IMR-90 (cell line): Measurements from ENCODE around the gene KLHL29. TPM values are rescaled to one million over a fixed set of nuclear protein-coding genes. Genes with fewer than 3 reads are reported as not detected.

Source experiments
- ATAC-seq: fragments of 200-7000 bp; cut with Tn5 transposase; 2 replicates; pipeline ENCODE4 v1.9.1; 2020; ENCODE audit warnings: low read depth, mild to moderate bottlenecking, moderate library complexity
- BruUV-seq: library from RNA; stranded (reverse); fragments of 400-500 nt; replicated peaks from 2 replicates; lab custom pipeline; 2021; lab: Mats Ljungman, UMichigan
- CTCF ChIA-PET: fragments of 300-600 bp; formaldehyde crosslinking; extraction: SDS; loops from one replicate; lab custom pipeline; 2021; ENCODE audit warnings: antibody characterized with exemption; lab: Yijun Ruan, JAX
- POLR2A ChIA-PET: fragments of 300-600 bp; sonication (Branson Sonifier 250); formaldehyde crosslinking; loops from one replicate; lab custom pipeline; 2022; ENCODE audit warnings: antibody characterized with exemption; ENCODE audit not compliant: unreplicated experiment; lab: Charles Lee
- DNase-seq: peaks from one replicate; pipeline ENCODE4 v3.0.0; 2013
- H2AFZ ChIP-seq: replicated peaks from 2 replicates; pipeline ENCODE3; 2013; ENCODE audit warnings: low read length, mild to moderate bottlenecking; ENCODE audit not compliant: poor library complexity
- H2AK5ac ChIP-seq: 2 replicates; pipeline ENCODE4 v1.6.1; 2013; ENCODE audit warnings: low read depth, low read length, inconsistent platforms
- H2AK9ac ChIP-seq: replicated peaks from 2 replicates; pipeline ENCODE3; 2013; ENCODE audit warnings: mild to moderate bottlenecking, low read depth, low read length, moderate library complexity; ENCODE audit not compliant: poor library complexity
- H2BK120ac ChIP-seq: 2 replicates; pipeline ENCODE4 v1.6.1; 2013; ENCODE audit warnings: low read depth, low read length, inconsistent platforms
- H2BK15ac ChIP-seq: 3 replicates; pipeline ENCODE4 v1.6.1; 2013; ENCODE audit warnings: low read depth, low read length, inconsistent platforms
- H2BK20ac ChIP-seq: 2 replicates; pipeline ENCODE4 v1.6.1; 2013; ENCODE audit warnings: low read depth, mild to moderate bottlenecking, inconsistent platforms, low read length, moderate library complexity
- H2BK5ac ChIP-seq: 2 replicates; pipeline ENCODE4 v1.6.1; 2013; ENCODE audit warnings: mild to moderate bottlenecking, low read depth, low read length, inconsistent platforms; ENCODE audit not compliant: poor library complexity, severe bottlenecking
- H3K14ac ChIP-seq: replicated peaks from 2 replicates; pipeline ENCODE4 v1.6.1; 2013; ENCODE audit warnings: low read depth, low read length, inconsistent platforms
- H3K18ac ChIP-seq: 2 replicates; pipeline ENCODE4 v1.6.1; 2013; ENCODE audit warnings: low read depth, low read length, control low read depth
- H3K23ac ChIP-seq: 2 replicates; pipeline ENCODE4 v1.6.1; 2013; ENCODE audit warnings: low read depth, low read length, inconsistent platforms
- H3K27ac ChIP-seq: 2 replicates; pipeline ENCODE4 v1.5.1; 2013; ENCODE audit warnings: mild to moderate bottlenecking, control low read depth, low read length; ENCODE audit not compliant: insufficient read depth
- H3K27me3 ChIP-seq: 2 replicates; pipeline ENCODE4 v1.6.1; 2013; ENCODE audit warnings: low read length; ENCODE audit not compliant: control insufficient read depth, insufficient read depth
- H3K36me3 ChIP-seq: 2 replicates; pipeline ENCODE4 v1.6.1; 2013; ENCODE audit warnings: low read length, mixed read lengths; ENCODE audit not compliant: control insufficient read depth, insufficient read depth
- H3K4ac ChIP-seq: 2 replicates; pipeline ENCODE4 v1.6.1; 2013; ENCODE audit warnings: low read depth, low read length, inconsistent platforms
- H3K4me1 ChIP-seq: 2 replicates; pipeline ENCODE4 v1.6.1; 2013; ENCODE audit warnings: low read length, mixed read lengths; ENCODE audit not compliant: control insufficient read depth, insufficient read depth
- H3K4me2 ChIP-seq: 2 replicates; pipeline ENCODE4 v1.6.1; 2013; ENCODE audit warnings: low read depth, mild to moderate bottlenecking, control low read depth, low read length, moderate library complexity
- H3K4me3 ChIP-seq: 2 replicates; pipeline ENCODE4 v1.5.1; 2013; ENCODE audit warnings: low read depth, mild to moderate bottlenecking, control low read depth, low read length, moderate library complexity; ENCODE audit not compliant: insufficient read depth
- H3K56ac ChIP-seq: 2 replicates; pipeline ENCODE4 v1.6.1; 2013; ENCODE audit warnings: low read length, inconsistent platforms; ENCODE audit not compliant: insufficient read depth; ENCODE audit errors: extremely low read depth
- H3K79me1 ChIP-seq, 2 experiments: 2 replicates each; pipeline ENCODE4 v1.6.1; 2013; ENCODE audit warnings: low read length in 2 of 2, inconsistent platforms in 1 of 2, low read depth in 1 of 2
- H3K9ac ChIP-seq: 2 replicates; pipeline ENCODE4 v1.6.1; 2013; ENCODE audit warnings: low read depth, low read length, control low read depth
- H3K9me1 ChIP-seq: 2 replicates; pipeline ENCODE4 v1.6.1; 2013; ENCODE audit warnings: low read length, inconsistent platforms; ENCODE audit not compliant: insufficient read depth
- H3K9me3 ChIP-seq: 2 replicates; pipeline ENCODE4 v1.6.1; 2013; ENCODE audit warnings: low read length; ENCODE audit not compliant: control insufficient read depth, insufficient read depth
- H4K20me1 ChIP-seq: 2 replicates; pipeline ENCODE4 v1.6.1; 2013; ENCODE audit warnings: low read length, inconsistent platforms; ENCODE audit not compliant: insufficient read depth
- H4K5ac ChIP-seq: 2 replicates; pipeline ENCODE4 v1.6.1; 2013; ENCODE audit warnings: mild to moderate bottlenecking, low read depth, low read length, control low read depth
- H4K8ac ChIP-seq, 2 experiments: 2 replicates each; pipeline ENCODE4 v1.6.1; 2013; ENCODE audit warnings: low read depth in 2 of 2, low read length in 2 of 2, control low read depth in 1 of 2, inconsistent platforms in 1 of 2
- H4K91ac ChIP-seq: 2 replicates; pipeline ENCODE4 v1.6.1; 2013; ENCODE audit warnings: low read depth, low read length, inconsistent platforms; ENCODE audit not compliant: insufficient read depth
- BHLHE40 ChIP-seq: fragments of 150-350 bp; IDR thresholded peaks from 2 replicates; pipeline ENCODE4 v1.6.1; 2016; ENCODE audit warnings: mild to moderate bottlenecking, low read depth, low read length
- CEBPB ChIP-seq: IDR thresholded peaks from 2 replicates; pipeline ENCODE4 v1.6.1; 2012; ENCODE audit warnings: low read depth, low read length, improper control_type of control experiment
- CHD1 ChIP-seq: IDR thresholded peaks from 2 replicates; pipeline ENCODE4 v1.6.1; 2012; ENCODE audit warnings: low read depth, low read length, improper control_type of control experiment
- FOS ChIP-seq: fragments of 150-350 bp; IDR thresholded peaks from 2 replicates; pipeline ENCODE4 v1.6.1; 2016; ENCODE audit warnings: low read depth, low read length
- MAFK ChIP-seq: IDR thresholded peaks from 2 replicates; pipeline ENCODE4 v1.6.1; 2012; ENCODE audit warnings: low read depth, low read length, improper control_type of control experiment
- MAZ ChIP-seq: IDR thresholded peaks from 2 replicates; pipeline ENCODE4 v1.6.1; 2012; ENCODE audit warnings: low read depth, mild to moderate bottlenecking, low read length, improper control_type of control experiment, moderate library complexity, borderline replicate concordance
- MXI1 ChIP-seq: IDR thresholded peaks from 2 replicates; pipeline ENCODE4 v1.6.1; 2012; ENCODE audit warnings: low read depth, mild to moderate bottlenecking, low read length, moderate library complexity, borderline replicate concordance
- NFE2L2 ChIP-seq: fragments of 150-350 bp; IDR thresholded peaks from 2 replicates; pipeline ENCODE4 v1.6.1; 2016; ENCODE audit warnings: low read depth, mild to moderate bottlenecking, low read length
- POLR2A ChIP-seq: IDR thresholded peaks from 2 replicates; pipeline ENCODE4 v1.6.1; 2012; ENCODE audit warnings: mild to moderate bottlenecking, low read depth, low read length
- RAD21 ChIP-seq: IDR thresholded peaks from 2 replicates; pipeline ENCODE4 v1.6.1; 2012; ENCODE audit warnings: low read length, improper control_type of control experiment
- RCOR1 ChIP-seq: IDR thresholded peaks from 2 replicates; pipeline ENCODE4 v1.6.1; 2012; ENCODE audit warnings: mild to moderate bottlenecking, low read length, improper control_type of control experiment; ENCODE audit not compliant: insufficient replicate concordance
- RFX5 ChIP-seq: IDR thresholded peaks from 2 replicates; pipeline ENCODE4 v1.8.0; 2012; ENCODE audit warnings: low read depth, mild to moderate bottlenecking, low read length, moderate library complexity
- SMC3 ChIP-seq: fragments of 150-350 bp; IDR thresholded peaks from 2 replicates; pipeline ENCODE4 v1.6.1; 2016; ENCODE audit warnings: low read depth, mild to moderate bottlenecking, antibody characterized with exemption, low read length, moderate library complexity
- WGBS, 2 experiments: methylation state at CpG; one replicate each; pipeline versions ENCODE4 v1.1.5 to v1.1.7; 2013; ENCODE audit warnings: missing lambda C conversion rate in 2 of 2; ENCODE audit not compliant: insufficient read length in 1 of 2; ENCODE audit errors: extremely low coverage in 2 of 2; 5-methylcytosine and 5-hydroxymethylcytosine counted together
- dilution Hi-C: fragments of 300-500 bp; cut with HindIII; formaldehyde crosslinking; loops from one replicate; pipeline ENCODE4 v1.14.3; 2018; ENCODE audit warnings: low sequenced_read_pairs; ENCODE audit not compliant: unreplicated experiment
- in situ Hi-C: fragments of 300-500 bp; cut with MboI; formaldehyde crosslinking; loops from 3 replicates; pipeline ENCODE4 v1.14.3; 2019; ENCODE audit warnings: low sequenced_read_pairs, inconsistent platforms, mixed read lengths
- intact Hi-C: fragments of 100-400 bp; cut with micrococcal nuclease; formaldehyde crosslinking; loops from 2 replicates; pipeline ENCODE4 v1.10.0; 2022
- polyA plus RNA-seq, 3 experiments: library from polyadenylated mRNA; depleted of rRNA; stranded (reverse); fragments of >200 nt; gene quantifications; 2 replicates each; pipeline ENCODE4 v1.2.3, GENCODE V29; 2012; ENCODE audit warnings: low replicate concordance in 1 of 3
- total RNA-seq: library from RNA; depleted of rRNA; stranded (reverse); fragments of >200 nt; gene quantifications from 2 replicates; pipeline ENCODE4 v1.2.3, GENCODE V29; 2012
- TF ChIP-seq, protein P1 (sequence below): conservative IDR thresholded peaks from 2 replicates; pipeline ENCODE4 v1.5.1; 2012; ENCODE audit warnings: mild to moderate bottlenecking, low read depth, low read length, improper control_type of control experiment
- TF ChIP-seq, protein P2 (sequence below): fragments of 150-350 bp; IDR thresholded peaks from 2 replicates; pipeline ENCODE4 v1.6.1; 2017; ENCODE audit warnings: mild to moderate bottlenecking, antibody characterized with exemption, low read length, low read depth
- TF ChIP-seq, protein P3 (sequence below): fragments of 150-350 bp; IDR thresholded peaks from 2 replicates; pipeline ENCODE4 v1.6.1; 2016; ENCODE audit warnings: low read depth, mild to moderate bottlenecking, low read length, moderate library complexity, borderline replicate concordance

The KLHL29 gene
- total and polyA plus RNA-seq, 2 of the 4 experiments (the other 2 are of a cell fraction): 2.0 to 8.0 TPM

GRCh38 chr2:23584054-23584745, 199.2 kb downstream of the KLHL29 start:
- no peak overlapping the region for H2AK5ac ChIP-seq
- H3K9ac ChIP-seq: no peak overlapping the region
- no peak overlapping the region for H3K4ac ChIP-seq
- CTCF ChIA-PET: interaction anchor here (1.0 kb wide), 1 partner anchor 12 kb away, joined by 3 read pairs; no protein-coding TSS in a partner anchor
- no peak overlapping the region for H3K14ac ChIP-seq
- in situ Hi-C loops: no loop called here
- no peak overlapping the region for H3K4me3 ChIP-seq
- no peak overlapping the region for H2BK20ac ChIP-seq
- peaks cover 3% of the 10 kb centered on the region; the same call in 1 of the 2 replicates for H3K36me3 ChIP-seq
- no TSS peak for BruUV-seq
- intact Hi-C loops: no loop called here
- no peaks in the 10 kb centered on the region for H3K9me3 ChIP-seq
- no peak overlapping the region for H3K4me2 ChIP-seq
- no peaks in the 10 kb centered on the region for H3K9me1 ChIP-seq
- no peak overlapping the region for H4K91ac ChIP-seq
- H2AFZ ChIP-seq: no peak overlapping the region
- H4K20me1 ChIP-seq: no peaks in the 10 kb centered on the region; the same call in 1 of the 2 replicates
- DNase-seq (no peak), ATAC-seq (no peak)
- no peak overlapping the region for H3K27ac ChIP-seq
- no peak overlapping the region for H3K23ac ChIP-seq
- dilution Hi-C loops: no loop called here
- no peak overlapping the region for H2BK120ac ChIP-seq
- H2BK5ac ChIP-seq: no peak overlapping the region
- no peak overlapping the region for H2BK15ac ChIP-seq
- H3K27me3 ChIP-seq: no peaks in the 10 kb centered on the region
- no peak overlapping the region for H4K5ac ChIP-seq
- no peak overlapping the region for H2AK9ac ChIP-seq
- WGBS, 2 experiments: 95% methylated on average over 8 of the region's 17 CpGs; no CpG with 5 or more reads in 1 of the 2 experiments
- no peak overlapping the region for H4K8ac ChIP-seq
- no peaks in the 10 kb centered on the region; a peak in 1 of 4 replicates for H3K79me1 ChIP-seq
- H3K4me1 ChIP-seq: no peaks in the 10 kb centered on the region
- POLR2A ChIA-PET: no interaction called here
- H3K18ac ChIP-seq: no peak overlapping the region
- H3K56ac ChIP-seq: no peak overlapping the region
- no peak for TF ChIP-seq RAD21
- no peak for TF ChIP-seq MXI1
- no peak for TF ChIP-seq POLR2A
- TF ChIP-seq, protein P1, sequence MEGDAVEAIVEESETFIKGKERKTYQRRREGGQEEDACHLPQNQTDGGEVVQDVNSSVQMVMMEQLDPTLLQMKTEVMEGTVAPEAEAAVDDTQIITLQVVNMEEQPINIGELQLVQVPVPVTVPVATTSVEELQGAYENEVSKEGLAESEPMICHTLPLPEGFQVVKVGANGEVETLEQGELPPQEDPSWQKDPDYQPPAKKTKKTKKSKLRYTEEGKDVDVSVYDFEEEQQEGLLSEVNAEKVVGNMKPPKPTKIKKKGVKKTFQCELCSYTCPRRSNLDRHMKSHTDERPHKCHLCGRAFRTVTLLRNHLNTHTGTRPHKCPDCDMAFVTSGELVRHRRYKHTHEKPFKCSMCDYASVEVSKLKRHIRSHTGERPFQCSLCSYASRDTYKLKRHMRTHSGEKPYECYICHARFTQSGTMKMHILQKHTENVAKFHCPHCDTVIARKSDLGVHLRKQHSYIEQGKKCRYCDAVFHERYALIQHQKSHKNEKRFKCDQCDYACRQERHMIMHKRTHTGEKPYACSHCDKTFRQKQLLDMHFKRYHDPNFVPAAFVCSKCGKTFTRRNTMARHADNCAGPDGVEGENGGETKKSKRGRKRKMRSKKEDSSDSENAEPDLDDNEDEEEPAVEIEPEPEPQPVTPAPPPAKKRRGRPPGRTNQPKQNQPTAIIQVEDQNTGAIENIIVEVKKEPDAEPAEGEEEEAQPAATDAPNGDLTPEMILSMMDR: no peak
- TF ChIP-seq RCOR1: no peak
- TF ChIP-seq, protein P2, sequence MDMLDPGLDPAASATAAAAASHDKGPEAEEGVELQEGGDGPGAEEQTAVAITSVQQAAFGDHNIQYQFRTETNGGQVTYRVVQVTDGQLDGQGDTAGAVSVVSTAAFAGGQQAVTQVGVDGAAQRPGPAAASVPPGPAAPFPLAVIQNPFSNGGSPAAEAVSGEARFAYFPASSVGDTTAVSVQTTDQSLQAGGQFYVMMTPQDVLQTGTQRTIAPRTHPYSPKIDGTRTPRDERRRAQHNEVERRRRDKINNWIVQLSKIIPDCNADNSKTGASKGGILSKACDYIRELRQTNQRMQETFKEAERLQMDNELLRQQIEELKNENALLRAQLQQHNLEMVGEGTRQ: no peak
- TF ChIP-seq, protein P3, sequence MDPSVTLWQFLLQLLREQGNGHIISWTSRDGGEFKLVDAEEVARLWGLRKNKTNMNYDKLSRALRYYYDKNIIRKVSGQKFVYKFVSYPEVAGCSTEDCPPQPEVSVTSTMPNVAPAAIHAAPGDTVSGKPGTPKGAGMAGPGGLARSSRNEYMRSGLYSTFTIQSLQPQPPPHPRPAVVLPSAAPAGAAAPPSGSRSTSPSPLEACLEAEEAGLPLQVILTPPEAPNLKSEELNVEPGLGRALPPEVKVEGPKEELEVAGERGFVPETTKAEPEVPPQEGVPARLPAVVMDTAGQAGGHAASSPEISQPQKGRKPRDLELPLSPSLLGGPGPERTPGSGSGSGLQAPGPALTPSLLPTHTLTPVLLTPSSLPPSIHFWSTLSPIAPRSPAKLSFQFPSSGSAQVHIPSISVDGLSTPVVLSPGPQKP: no peak
- no peak for TF ChIP-seq NFE2L2
- TF ChIP-seq MAZ: no peak
- TF ChIP-seq SMC3: no peak
- no peak for TF ChIP-seq MAFK
- TF ChIP-seq CEBPB: no peak
- no peak for TF ChIP-seq RFX5
- TF ChIP-seq CHD1: no peak
- no peak for TF ChIP-seq BHLHE40
- no peak for TF ChIP-seq FOS
